LHCN-M2 (cell line): ENCODE measurements around the gene CACNA1D. TPM values are rescaled to one million over a fixed set of nuclear protein-coding genes. Genes with fewer than 3 reads are reported as not detected.

Experiments
- DNase-seq: peaks from one replicate; pipeline ENCODE4 v3.0.0-alpha.2; 2012; ENCODE audit warnings: low read depth
- total RNA-seq: library from RNA; depleted of rRNA; stranded (reverse); fragments of >200 nt; gene quantifications from 2 replicates; pipeline ENCODE4 v1.2.3, GENCODE V29; 2014

CACNA1D gene
- total RNA-seq, 1 experiment from 2014 or later: 0.57 TPM

DNA sequence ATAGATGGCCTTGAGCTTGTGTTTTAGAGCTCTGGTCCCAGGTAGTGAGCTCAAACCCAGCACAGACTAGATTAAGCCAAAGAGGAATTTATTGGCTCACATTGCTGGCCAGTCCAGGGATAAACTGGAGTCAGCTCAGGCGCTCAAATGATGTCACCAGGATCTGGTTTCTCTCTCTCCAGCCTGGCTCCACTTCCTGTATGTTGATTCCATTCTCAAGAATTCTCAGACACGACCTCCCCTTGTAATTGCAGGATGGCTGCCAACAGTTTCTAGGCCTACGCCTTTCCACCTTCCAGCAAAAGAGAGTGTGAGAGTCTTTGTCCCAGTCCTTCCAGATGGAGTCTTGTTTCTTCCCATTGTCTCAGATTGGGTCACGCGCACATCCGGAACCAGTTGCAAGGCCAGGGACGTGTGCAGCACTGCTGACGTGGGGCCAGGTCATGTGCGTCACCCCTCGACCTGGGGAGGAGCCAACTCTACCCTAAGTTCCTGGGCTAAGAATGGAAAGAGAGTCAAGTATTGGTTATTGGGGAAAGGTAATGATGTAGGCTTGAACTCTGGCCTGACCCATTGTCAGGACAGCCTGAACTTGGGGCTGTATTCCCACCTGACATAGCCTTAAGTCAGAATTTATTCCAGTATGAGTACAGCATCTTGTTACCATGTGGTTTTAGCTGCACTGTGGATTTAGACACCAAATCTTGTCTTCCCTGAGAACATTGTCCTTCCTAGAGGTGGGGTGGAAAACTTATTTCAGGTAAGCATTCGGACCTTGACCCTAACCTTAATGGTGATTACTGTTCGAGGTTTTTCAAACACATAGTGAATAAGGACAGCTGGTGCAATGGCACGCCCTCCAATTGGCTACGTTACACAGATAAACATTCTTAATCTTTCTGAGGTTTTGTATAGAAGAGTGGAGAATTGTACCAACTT lies 31.6 kb downstream of the CACNA1D start:
- DNase-seq: no peak

DNA sequence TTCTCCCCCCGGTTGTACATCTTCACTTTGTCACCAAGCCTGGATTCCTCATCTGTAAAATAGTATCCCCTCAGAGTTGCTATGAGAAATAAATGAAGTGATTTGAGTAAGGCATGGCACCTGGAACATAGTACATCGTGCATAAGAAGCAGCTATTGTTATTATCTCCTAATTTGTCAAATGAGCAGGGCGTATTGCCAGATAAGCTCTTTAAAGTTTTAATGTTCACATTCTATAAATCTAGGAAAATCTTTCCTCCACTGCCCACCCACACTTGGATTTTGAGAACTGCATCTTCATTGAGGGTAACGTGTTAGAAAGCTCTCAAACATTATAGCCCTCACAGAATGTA lies 32.3 kb downstream of the CACNA1D start:
- no peak for DNase-seq

DNA sequence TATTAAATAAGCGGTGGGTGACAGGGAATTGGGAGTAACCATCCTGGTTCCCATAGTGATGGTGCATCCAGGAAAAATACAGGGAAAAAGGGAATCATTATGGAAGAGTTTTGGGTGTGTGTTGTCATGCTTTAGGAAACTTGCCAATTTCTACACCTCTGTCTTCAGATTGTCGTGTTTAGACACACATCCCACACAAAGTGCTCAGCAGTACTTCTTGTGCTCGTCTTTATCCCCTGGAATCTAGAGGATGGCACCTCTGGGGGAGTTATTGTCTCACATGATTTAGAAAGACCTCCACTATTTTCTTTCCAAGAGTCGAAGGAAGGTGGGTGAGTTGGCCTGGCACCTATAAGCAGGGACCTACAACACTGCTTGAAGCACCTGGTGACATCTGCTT lies 35.8 kb downstream of the CACNA1D start:
- no peak for DNase-seq

DNA sequence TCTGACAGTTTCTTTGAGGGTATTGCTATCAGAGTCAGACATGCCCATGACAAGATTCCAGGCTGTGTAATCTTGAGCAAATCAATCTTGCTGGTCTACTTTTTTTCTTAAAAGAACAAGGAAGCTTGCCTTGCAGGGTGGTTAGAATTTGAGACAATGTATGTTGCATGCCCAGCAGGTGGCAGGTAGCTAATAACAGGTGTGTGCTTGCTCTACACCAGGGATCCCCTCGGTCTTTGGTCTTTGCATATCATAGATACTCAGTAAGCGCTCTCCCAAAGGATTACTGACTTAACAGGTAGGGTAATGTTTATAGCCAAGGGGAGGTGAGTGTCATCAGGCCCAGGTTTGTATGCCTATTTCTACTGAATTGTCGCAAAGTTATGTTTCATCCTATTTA lies 37.3 kb downstream of the CACNA1D start:
- no peak for DNase-seq

DNA sequence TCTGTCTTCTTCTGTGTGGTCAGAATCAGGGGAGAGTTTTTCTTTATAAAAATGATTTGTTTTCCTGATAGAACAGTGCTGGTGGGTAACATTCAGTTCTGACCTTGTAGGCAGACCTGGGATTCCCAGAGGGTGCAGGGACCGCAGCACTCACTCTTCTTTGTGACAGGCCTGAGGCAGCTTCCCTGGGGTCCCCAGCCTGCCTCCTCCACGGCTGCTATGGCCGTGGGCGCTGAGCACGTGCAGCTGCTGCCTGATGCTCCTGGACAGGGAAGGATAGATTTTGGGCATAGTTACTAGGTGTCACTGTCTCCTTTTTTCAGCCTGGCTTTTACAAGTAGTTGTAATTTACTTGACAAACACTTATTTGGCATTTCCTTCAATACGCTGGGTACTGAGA lies 39.1 kb downstream of the CACNA1D start:
- no peak for DNase-seq

DNA sequence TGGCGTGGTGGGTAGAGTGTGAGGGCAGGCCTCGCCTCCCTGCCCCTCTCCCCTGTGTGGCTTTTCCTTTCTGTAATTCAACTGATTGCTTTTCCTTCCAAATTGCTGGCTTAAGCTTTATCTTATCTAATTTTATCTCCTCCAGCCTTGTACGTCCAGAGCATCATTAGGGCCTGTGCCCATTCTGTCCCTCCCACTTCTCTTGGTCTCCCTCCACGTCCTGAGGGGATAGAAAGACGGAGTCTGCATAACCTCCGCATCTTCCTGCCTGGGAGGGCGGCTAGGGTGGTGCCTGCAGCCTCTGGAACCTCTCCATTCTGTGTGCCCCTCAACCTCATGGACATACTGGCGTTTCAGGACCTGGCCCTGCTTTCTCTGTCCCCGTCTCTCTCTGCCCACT lies 39.8 kb downstream of the CACNA1D start:
- no peak for DNase-seq

DNA sequence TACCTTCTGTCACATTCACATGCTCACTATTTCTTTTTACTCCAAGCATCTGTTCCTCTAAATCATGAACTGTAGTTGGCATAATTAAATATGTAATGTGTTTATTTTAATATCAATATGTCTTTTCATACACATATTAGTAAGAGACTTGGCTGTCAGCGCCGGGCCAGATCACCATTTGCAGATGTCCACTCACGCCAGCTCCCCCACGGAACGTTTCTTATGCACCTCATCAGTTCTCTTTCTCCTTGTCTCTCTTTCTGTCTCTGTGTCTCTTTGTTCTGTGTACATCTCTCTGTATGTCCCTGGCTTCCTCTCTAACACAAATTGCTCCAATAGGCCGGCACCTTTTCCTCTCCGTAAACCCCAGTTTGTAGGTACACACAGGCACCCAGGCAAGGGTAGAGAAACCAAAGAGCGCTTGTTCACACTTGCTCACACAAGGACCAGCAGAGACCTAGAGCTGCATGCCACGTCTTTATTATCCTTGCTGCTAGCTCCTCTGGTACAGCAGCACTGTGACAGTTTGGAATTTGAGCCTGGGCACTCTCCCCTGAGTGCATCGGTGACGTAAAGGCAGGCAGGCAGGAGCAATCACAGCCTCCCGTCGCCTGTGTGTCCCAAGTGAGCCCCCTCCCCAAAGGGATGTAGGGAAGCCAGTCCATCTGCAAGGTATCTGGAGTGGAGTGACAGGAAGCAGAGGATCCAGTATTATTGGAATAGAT lies 40.4 kb downstream of the CACNA1D start:
- no peak for DNase-seq

DNA sequence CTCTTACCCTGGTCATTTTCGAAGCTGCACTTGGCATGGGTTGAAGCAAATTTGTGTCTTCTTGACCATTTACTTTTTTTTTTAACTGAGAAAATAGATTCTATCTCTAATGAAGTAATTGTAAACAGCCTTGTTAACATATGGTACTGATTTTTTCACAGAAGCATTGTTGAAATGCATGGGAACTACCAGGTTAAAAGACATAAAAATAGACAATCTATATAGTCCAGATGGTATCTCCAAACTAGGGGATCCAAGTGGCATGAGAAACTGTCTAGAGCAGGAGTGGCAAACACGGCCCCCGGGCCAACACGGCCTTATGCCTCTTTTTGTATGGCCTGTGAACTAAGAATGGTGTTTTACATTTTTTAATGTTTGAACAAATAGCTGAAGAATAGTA lies 41.9 kb downstream of the CACNA1D start:
- DNase-seq: no peak

DNA sequence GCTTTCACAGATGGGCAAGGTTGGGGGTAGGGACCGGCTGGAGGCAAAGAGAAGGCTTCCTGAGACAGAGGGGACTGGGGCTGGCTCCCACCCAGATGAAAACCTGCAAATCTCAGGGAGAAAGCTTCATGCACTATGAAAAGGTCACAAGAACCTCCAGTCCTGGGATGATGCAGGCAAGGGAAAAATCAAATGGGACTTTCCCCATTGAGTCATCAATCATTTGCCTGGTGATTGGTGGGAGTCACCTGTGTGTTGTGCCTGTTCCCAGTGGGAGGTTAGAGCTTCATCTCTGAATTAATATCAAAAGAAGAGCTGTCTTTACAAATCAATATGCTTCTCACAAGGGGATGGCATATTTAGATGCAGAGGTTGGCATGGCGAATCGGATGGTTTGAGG lies 49.9 kb downstream of the CACNA1D start:
- DNase-seq: no peak

DNA sequence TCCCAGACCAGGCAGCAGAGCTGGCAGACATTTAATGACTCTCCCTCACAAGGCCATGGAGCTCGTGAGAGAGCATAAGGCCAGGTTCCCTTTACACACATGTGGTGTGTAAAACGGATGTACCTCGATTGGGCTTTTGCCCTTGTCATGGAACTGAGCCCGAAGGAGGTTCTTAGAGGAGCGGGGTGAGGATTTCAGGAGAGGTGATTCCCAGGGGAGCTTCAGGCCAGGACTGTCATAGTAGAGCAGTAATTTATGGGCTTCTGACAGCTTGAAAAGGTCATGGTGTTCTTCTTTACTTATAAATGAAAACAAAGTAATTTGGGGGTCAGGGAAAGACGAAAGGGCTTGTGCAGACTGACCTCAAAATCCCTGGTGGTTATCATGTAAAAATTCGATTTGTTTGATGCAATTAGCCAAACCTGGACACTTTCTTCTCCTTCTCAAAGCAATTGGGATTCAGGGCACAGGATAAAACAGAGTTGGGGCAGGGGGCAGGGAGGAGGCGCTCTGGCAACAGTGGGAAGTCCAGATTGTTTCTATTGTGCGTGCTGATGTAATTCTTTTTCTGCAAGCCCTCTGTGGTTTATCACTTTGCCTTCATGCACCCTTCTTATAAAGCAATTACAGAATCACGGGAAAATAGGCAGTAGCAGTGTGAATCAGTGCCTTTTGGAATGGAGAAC lies 51.0 kb downstream of the CACNA1D start:
- DNase-seq: no peak

DNA sequence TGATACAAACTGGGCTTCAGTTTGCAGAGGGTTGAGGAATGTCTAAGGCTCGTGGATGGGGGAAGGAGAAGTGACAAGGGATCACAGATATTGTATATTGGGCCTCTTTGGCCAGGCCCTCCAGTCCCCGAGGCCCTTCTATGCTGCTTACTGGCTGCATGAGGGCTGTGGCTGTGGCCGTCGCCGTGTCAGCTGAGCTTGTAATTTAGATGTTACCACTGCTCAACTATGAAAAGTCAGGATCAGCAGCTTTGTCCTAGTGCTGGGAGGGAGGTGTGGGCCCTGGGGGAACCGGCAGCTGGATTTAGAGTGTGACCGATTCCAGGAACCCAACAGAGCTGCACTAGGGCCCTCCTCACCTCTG lies 51.6 kb downstream of the CACNA1D start:
- DNase-seq: no peak

DNA sequence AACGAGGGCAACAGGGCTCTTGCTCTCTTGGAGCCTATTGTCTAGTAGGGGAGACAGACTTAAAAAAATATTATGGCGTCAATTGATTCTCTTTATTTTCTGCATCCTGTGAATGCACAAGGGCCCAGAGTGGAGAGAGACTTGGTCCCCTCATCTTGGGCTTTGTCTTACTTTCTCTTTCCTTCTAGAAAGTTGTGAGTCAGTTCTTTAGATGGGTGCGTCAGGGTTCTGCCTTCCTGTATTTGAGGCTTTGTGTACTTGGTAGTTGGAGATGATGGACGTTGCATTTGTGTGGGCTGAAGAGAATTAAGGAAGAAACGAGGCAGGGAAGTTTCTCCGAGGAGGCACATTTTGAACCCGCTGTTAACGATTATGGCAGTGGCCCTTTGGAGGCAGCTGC lies 52.9 kb downstream of the CACNA1D start:
- DNase-seq: no peak

DNA sequence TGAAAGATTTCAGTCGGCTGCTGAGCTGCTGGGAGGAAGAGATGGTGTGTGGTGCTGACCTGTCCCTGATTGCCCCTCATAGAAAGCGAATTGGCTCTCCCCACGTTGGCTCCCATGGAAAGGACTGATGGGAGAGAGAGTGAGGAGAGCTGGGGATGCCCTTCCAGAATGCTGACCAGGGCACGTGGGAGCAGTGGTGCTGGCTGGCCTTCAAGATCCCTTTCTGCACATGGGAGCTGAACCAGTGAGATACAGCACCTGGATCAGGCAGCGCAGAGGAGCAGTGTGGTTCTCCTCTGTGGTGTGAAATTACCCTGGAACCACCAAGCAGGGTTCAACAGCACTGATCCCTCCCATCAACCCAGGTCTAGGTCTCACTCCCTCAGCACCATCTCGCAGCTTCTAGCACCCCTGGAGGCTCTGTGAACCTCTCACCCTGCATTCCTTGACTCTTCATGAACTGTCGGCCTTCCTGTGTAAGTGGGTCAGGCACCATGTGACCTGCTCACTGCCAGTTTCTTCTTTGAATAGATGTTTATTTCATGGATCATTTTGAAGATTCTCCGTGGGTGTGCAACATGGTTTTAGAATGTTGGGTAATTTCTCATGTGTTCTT lies 55.7 kb downstream of the CACNA1D start:
- no peak for DNase-seq

DNA sequence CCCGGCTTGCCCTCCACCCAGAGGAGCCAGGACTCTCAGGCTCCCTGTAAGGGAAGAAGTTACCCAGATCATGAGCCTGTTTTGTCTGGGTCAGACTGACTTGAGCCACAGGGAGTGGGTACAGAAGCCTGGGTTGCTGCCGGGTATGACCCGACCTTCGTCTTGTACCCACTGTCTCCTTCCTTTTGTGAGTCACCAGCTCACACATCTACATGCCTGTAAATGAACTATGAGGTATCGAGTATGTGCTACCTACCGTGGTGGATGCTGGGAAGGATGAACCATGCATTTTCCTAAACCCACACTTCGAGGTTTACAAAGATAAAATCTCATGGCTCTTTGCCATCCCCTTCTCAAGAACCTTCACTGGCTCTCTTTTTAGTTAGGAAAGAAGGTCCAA lies 56.9 kb downstream of the CACNA1D start:
- no peak for DNase-seq

DNA sequence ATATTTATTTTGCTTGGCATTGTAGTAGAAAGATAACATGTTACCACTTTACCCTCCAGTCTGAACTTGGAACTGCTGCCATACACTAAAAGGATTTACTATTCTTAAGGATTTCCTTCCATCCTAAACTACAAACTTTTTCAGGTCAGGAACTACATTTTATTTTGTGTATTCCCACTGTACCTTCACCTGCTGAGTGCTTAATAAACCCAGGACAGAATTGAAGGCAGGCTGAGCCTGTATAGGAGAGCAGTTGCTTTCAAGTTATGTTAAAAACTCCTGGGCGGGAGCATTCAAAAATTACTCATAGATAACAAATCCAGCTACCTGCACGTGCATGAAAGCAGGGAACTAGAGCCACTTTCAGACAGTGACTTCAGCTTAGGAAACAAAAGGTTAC lies 58.3 kb downstream of the CACNA1D start:
- DNase-seq: no peak

DNA sequence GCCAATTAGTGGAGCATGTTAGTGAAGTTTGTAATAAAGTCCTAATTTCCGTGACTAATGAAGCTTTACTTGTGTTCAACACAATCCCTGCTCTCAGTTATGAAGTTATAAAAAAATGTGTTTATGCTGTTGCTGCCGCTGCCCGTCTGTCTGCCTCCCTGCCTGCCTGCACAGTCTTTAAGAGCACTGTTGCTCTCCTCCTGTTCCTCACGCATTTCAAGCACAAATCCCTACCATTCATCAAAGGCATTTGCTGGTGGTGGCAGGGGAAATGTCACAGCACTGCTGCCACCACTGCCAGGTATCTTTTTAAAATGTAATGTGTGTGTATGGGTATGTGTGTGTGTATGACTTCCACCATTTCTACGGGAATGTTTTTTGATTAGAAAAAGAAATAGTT lies 58.8 kb downstream of the CACNA1D start:
- DNase-seq: no peak

DNA sequence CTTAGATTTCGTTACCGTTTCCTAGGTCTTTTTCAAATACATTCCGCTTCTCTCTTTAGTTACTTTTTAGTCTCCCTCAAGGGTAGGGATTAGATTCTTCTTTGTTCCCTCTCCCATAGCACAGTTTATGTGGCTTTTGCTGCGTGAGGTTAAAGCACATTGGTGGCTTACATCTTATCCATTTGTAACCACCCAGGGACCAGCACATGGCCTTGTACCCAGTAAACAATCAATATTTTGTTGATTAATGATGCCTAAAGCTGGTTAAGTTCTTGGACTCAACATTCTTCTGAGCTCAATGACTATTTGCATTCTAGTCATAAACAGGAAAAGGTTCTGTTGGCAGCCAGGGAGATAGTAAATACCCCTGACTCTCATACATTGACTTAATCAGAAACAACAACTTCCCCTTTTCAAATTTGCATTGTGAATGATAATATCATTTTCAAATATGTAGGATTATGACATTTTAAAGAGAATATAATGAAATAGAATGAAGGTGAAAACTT lies 60.2 kb downstream of the CACNA1D start:
- DNase-seq: no peak

DNA sequence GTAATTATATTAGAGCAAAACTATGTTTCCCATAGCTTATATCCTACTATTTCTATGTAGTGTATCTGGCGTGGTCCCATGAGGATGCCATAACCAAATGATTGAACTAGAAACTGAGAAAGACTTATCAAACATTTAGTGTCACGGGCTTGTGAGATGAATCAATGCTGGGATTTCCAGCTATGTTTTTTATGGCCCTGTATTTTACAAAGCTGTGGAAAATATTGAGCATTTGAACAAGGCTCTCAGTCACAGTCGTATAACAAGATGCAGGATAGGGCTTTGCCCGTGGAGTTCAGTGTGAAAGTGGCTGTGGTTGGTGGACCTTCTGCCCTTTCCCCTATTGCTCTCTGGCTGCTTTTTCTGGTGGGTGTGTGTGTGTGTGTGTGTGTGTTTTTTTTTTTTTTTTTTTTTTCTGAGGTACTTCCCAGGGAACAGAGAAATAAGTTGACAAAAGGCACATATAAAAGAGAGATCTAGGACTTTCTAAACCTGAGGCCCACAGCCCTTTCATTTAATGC lies 60.7 kb downstream of the CACNA1D start:
- no peak for DNase-seq

DNA sequence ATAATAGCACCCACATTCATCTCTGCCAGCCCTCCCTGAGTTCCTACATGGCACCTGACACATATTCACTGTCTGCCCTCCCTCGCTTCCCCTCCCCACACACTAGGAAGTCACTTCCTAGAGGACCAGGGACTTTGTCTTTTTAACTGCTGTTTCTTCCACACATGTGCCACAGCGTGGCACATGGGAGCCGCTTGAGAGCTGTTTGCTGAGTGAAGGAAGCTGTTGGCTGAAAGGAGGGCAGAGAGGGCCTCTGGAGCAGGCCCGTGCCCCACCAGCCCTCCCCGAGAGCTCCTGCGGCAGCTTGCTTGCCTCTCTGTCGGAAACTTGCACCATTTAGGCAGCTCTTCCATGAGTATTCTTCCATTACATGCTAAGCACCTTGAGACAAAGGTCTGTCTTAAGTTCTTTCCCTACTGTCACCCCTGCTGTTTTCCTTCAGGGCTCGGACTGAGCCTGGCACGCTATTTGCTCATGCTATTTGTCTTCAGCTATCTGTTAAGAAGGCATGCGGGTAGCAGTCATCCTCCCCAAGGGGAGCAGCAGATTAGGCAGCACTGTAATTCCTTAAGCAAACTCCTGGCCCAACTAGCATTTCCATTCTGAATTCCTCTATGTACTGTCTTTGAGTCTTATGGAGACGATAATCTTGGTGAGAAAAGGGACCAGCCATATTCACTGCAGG lies 72.2 kb downstream of the CACNA1D start:
- DNase-seq: no peak

DNA sequence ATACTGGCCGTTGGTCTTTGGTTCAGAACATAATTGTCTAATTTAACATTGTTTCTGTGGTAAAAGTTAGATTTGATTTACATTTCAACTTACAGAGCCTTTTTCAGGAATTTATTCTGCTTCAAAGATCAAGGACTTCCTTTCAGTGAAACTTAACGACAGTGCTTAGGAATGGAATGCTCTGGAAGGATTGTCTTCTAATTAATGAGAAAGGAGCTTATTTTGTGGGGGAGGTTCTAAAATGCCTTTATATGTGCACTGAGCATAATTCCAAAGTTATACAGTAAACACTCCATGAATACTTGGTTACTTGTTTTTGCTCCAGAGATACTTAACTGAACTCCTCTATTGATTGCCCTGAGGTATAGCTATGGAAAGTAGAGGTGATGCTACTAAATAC lies 75.7 kb downstream of the CACNA1D start:
- DNase-seq: no peak

DNA sequence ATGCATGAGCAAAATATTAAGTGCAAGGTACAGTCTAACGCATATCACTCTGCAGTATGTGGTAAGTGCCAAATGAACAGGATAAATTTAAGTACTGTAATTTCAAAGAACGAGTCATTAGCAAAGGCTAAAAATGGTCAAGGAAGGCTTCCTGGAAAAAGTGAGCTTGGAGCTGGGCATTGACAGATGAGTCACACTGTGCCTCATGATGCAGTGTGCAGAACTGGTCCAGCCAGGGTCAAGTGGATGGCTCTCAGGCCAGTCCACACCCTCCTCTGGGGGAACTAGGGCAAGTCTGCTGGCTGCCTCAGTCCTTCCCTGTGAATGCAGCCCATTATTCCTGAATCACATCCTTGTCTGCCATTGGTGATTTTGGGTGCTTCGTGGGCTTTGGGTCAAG lies 76.3 kb downstream of the CACNA1D start:
- peak; percentile 11 for DNase-seq
